ENCODE measurements around the gene ZNF385B. TPM values are rescaled to one million over a fixed set of nuclear protein-coding genes. Genes with fewer than 3 reads are reported as not detected.
"Not testable (repeated sequence)": the region's sequence is repeated elsewhere in the genome, so short reads cannot be mapped to it uniquely, and the experiment has no call there.

The ZNF385B gene
- polyA plus RNA-seq, 1 donor (not counting 4 experiments of a cell fraction or from before 2014, with no cell fraction given), result 0.17 TPM

DNA sequence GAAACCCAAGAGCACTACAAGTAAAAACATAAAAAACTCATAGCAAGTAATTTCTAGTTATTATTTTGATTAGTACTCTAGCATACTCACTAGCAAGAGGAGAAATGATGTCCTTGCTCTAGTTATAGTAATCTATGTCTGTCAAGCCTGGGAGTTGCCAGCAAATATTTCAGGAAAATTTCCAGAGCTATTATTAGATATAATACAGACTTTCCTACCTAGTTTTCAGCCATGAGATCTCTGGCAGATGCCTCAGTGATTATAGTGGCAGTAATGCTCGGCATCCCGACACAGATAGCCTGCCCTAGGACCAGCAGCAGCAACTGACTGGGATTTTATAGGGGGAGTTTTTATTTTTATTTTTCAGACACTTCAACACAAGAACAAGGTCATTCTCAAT, 224.4 kb downstream of the ZNF385B start:
- Histone ChIP-seq H2AFZ (ENCODE audit: control insufficient read depth, low read length) (no peak overlapping the region), H3K36me3 (ENCODE audit: control insufficient read depth in 2 of 2, extremely low read depth in 1 of 2, insufficient read depth in 2 of 2, low read length in 2 of 2) (no peaks in the 10 kb centered on the region), H3K4me1 (ENCODE audit: control insufficient read depth, extremely low read depth, insufficient read depth, low read length) (no peaks in the 10 kb centered on the region), H3K9me3 (ENCODE audit: control insufficient read depth, low read depth, low read length) (no peaks in the 10 kb centered on the region), H3K9me1 (ENCODE audit: control insufficient read depth, extremely low read depth, insufficient read depth, low read length) (no peaks in the 10 kb centered on the region), H3K79me2 (ENCODE audit: control insufficient read depth, insufficient read depth, low read length) (no peaks in the 10 kb centered on the region), H3K4me2 (ENCODE audit: control insufficient read depth, extremely low read depth, insufficient read depth, low read depth, low read length) (no peak overlapping the region), H3K27ac (ENCODE audit: control insufficient read depth, insufficient read depth, low read length) (no peak overlapping the region), H3K9ac (ENCODE audit: control insufficient read depth, extremely low read depth, insufficient read depth, low read length) (no peak overlapping the region), H3K27me3 (ENCODE audit: control insufficient read depth, extremely low read depth, insufficient read depth, low read length) (no peaks in the 10 kb centered on the region), H4K20me1 (ENCODE audit: control insufficient read depth, extremely low read depth, insufficient read depth, low read length) (no peaks in the 10 kb centered on the region), H3K4me3 (ENCODE audit: control insufficient read depth in 2 of 3, extremely low read depth in 1 of 3, insufficient read depth in 2 of 3, low read depth in 1 of 3, low read length in 3 of 3) (no peak overlapping the region)
- TF ChIP-seq EZH2 (IDR thresholded peaks at IDR 0.05; ENCODE audit: low read length) (no peak), CTCF (optimal IDR thresholded peaks at IDR 0.05 in 1 of 3, IDR thresholded peaks at IDR 0.05 in 1 of 3, conservative IDR thresholded peaks at IDR 0.05 in 1 of 3; ENCODE audit: extremely low read depth in 1 of 3, insufficient read depth in 2 of 3, low read length in 3 of 3) (no peak)
- no peak for DNase-seq (ENCODE audit: low read depth, low spot score)
- dilution Hi-C loops (cut with MboI; ENCODE audit: extremely low pct_ligation_motif_present, low sequenced_read_pairs), result no loop called here
- no peak for FAIRE-seq

- H3K4me1 ChIP-seq (ENCODE audit: control insufficient read depth, extremely low read depth, insufficient read depth, low read length), result no peaks in the 10 kb centered on the region
- no peak for FAIRE-seq
- no peak overlapping the region for H3K27ac ChIP-seq (ENCODE audit: control insufficient read depth, insufficient read depth, low read length)
- no peak overlapping the region for H3K9ac ChIP-seq (ENCODE audit: control insufficient read depth, extremely low read depth, insufficient read depth, low read length)
- no peaks in the 10 kb centered on the region for H3K36me3 ChIP-seq (ENCODE audit: control insufficient read depth in 2 of 2, extremely low read depth in 1 of 2, insufficient read depth in 2 of 2, low read length in 2 of 2)
- H3K4me2 ChIP-seq (ENCODE audit: control insufficient read depth, extremely low read depth, insufficient read depth, low read depth, low read length), result no peak overlapping the region
- no peak overlapping the region for H3K4me3 ChIP-seq (ENCODE audit: control insufficient read depth in 2 of 3, extremely low read depth in 1 of 3, insufficient read depth in 2 of 3, low read depth in 1 of 3, low read length in 3 of 3)
- H3K9me3 ChIP-seq (ENCODE audit: control insufficient read depth, low read depth, low read length), result no peaks in the 10 kb centered on the region
- no peak for DNase-seq (ENCODE audit: low read depth, low spot score)
- no peaks in the 10 kb centered on the region for H3K27me3 ChIP-seq (ENCODE audit: control insufficient read depth, extremely low read depth, insufficient read depth, low read length)
- H3K79me2 ChIP-seq (ENCODE audit: control insufficient read depth, insufficient read depth, low read length), result no peaks in the 10 kb centered on the region
- TF ChIP-seq EZH2 (IDR thresholded peaks at IDR 0.05; ENCODE audit: low read length) (no peak), CTCF (optimal IDR thresholded peaks at IDR 0.05 in 1 of 3, IDR thresholded peaks at IDR 0.05 in 1 of 3, conservative IDR thresholded peaks at IDR 0.05 in 1 of 3; ENCODE audit: extremely low read depth in 1 of 3, insufficient read depth in 2 of 3, low read length in 3 of 3) (no peak)
- no peak overlapping the region for H2AFZ ChIP-seq (ENCODE audit: control insufficient read depth, low read length)
- dilution Hi-C loops (cut with MboI; ENCODE audit: extremely low pct_ligation_motif_present, low sequenced_read_pairs), result no loop called here
- H3K9me1 ChIP-seq (ENCODE audit: control insufficient read depth, extremely low read depth, insufficient read depth, low read length), result no peaks in the 10 kb centered on the region
- no peaks in the 10 kb centered on the region for H4K20me1 ChIP-seq (ENCODE audit: control insufficient read depth, extremely low read depth, insufficient read depth, low read length)
Observed at GRCh38 chr2:179636100-179636980, 225.1 kb downstream of the ZNF385B start.

DNA sequence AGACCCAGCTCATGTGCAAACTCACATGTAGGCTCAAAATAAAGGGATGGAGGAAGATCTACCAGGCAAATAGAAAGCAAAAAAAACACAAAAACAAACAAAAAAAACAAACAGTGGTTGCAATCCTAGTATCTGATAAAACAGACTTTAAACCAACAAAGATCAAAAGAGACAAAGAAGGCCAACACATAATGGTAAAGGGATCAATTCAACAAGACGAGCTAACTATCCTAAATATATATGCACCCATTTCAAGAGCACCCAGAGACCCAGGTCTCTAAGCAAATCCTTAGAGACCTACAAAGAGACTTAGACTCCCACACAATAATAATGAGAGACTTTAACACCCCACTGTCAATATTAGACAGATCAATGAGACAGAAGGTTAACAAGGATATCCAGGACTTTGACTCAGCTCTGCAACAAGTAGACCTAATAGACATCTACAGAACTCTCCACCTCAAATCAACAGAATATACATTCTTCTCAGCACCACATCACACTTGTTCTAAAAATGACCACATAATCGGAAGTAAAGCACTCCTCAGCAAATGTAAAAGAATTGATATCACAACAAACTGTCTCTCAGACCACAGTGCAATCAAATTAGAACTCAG, 229.5 kb downstream of the ZNF385B start:
- dilution Hi-C loops (cut with MboI; ENCODE audit: extremely low pct_ligation_motif_present, low sequenced_read_pairs); H3K4me1 ChIP-seq (ENCODE audit: control insufficient read depth, extremely low read depth, insufficient read depth, low read length); H3K36me3 ChIP-seq (ENCODE audit: control insufficient read depth in 2 of 2, extremely low read depth in 1 of 2, insufficient read depth in 2 of 2, low read length in 2 of 2); H3K4me3 ChIP-seq (ENCODE audit: control insufficient read depth in 2 of 3, extremely low read depth in 1 of 3, insufficient read depth in 2 of 3, low read depth in 1 of 3, low read length in 3 of 3); FAIRE-seq; DNase-seq (ENCODE audit: low read depth, low spot score); H3K9me3 ChIP-seq (ENCODE audit: control insufficient read depth, low read depth, low read length); H3K79me2 ChIP-seq (ENCODE audit: control insufficient read depth, insufficient read depth, low read length); H3K4me2 ChIP-seq (ENCODE audit: control insufficient read depth, extremely low read depth, insufficient read depth, low read depth, low read length); H4K20me1 ChIP-seq (ENCODE audit: control insufficient read depth, extremely low read depth, insufficient read depth, low read length); H3K9ac ChIP-seq (ENCODE audit: control insufficient read depth, extremely low read depth, insufficient read depth, low read length); H3K27me3 ChIP-seq (ENCODE audit: control insufficient read depth, extremely low read depth, insufficient read depth, low read length); H2AFZ ChIP-seq (ENCODE audit: control insufficient read depth, low read length); H3K9me1 ChIP-seq (ENCODE audit: control insufficient read depth, extremely low read depth, insufficient read depth, low read length); H3K27ac ChIP-seq (ENCODE audit: control insufficient read depth, insufficient read depth, low read length): not testable (repeated sequence)
